HG02852 (cell line): ENCODE measurements around the gene RCVRN.
A peak's percentile ranks its signal among the peaks of the same experiment; 100 is the strongest.

Experiments used
- ATAC-seq: cut with Tn5 transposase; IDR thresholded peaks from one replicate; pipeline ENCODE4 v1.9.1; 2021; ENCODE audit warnings: mild to moderate bottlenecking, moderate library complexity; ENCODE audit not compliant: unreplicated experiment

The RCVRN gene

DNA sequence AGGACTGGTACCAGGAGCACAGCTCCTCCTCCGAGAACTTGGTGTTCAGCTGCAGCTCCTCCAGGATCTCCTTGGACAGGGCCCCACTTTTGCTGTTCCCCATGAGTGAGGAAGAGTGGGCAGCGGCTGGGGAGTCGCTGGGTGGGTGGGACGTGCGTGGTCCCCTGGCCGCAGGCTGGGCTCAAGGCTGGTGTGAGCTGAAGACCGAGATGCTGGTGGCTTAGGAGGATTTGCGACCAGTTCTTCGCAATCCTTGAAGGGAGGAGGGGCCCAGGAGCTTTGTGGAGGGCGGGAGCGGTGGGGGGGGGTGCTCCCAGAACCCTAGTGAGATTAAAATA is at the start of gene RCVRN:
RCVRN (minus strand) TSS at position 194 of the 338 bp plus-strand sequence; CDS start at position 103, 91 bp downstream.
- no peak for ATAC-seq

GRCh38 chr17:9953492-9953891 is 48.4 kb upstream of the RCVRN start:
- ATAC-seq: no peak

DNA sequence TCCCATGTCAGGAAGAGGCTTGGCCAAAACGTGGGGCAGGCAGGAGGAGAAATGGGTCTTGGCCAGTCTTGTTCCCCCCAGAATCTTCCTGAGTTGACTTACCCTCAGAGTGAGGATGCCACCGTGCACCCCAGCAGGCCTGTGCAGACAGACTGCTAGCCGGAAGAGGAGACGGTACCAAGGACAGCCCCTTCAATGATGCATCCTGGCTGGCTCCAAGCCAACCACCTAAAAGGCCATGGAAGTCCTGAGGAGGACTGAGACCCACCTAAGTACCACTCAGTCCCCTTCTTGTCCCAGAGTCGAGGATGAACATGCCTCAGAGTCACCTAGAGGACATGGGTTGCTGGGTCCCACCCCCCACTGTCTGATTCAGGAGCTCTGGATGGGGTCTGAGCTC is 46.7 kb upstream of the RCVRN start:
- no peak for ATAC-seq

GRCh38 chr17:9948928-9949327 is 43.9 kb upstream of the RCVRN start:
- ATAC-seq: no peak

- no peak for ATAC-seq
Observed at GRCh38 chr17:9944704-9945103, 39.6 kb upstream of the RCVRN start.

DNA sequence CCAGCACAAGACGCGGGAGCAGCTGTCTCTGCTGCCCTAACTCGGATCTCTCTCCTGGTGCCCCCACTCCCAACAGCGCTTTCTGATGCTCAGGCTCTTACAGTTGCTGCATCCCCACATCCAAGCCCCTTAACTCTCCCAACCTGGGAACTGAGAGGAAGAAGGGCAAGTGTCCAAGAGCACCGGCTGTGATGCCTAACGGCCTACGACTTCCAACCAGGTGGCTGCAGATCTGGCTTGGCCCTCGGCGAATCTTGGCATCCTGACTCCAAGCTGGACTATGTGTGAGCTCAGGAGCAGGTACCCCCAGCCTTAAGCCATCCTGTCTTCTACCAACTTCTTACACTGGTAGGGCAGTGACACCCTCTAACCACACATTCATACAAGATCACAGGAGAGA is 38.3 kb upstream of the RCVRN start:
- no peak for ATAC-seq

- ATAC-seq: no peak
Observed at GRCh38 chr17:9942885-9943284, 37.8 kb upstream of the RCVRN start.

DNA sequence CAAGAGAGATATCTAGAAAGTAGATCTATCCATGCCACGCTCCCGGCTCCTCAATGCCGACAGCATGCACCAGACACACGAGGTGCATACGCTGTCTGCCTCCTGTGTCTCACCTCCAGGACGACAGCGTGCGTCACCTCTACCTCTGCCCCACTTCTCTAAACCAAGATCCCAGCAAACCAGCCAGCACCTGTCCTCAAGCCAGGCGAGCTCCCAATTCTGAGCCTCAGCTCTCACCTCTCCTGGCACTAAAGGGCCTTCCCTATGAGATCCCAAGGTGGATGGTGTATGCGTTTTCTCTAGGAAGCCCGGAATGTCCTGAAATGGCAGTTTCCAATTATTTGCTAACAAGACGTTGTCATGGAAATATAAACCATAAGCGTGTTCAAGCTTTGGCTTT is 36.2 kb upstream of the RCVRN start:
- ATAC-seq: no peak

DNA sequence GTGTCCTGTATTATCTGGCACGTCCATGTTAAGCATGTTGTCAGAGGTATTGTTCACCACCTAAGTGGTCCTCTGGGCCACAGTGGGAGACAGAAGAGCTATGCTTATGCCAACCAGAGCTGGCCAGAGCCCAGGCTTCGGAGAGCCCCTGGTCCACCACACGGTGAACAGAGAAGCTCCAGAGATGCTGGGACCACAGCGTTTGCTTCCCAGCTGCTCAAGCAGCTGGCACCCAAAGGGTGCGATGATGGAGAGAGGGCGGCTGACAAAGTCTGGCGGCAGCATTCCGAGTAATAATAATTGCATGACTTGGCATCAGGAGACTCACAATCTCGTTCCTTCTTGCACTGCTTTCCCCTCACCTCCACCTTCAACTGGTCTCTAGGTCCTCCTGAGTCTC is 35.8 kb upstream of the RCVRN start:
- no peak for ATAC-seq

DNA sequence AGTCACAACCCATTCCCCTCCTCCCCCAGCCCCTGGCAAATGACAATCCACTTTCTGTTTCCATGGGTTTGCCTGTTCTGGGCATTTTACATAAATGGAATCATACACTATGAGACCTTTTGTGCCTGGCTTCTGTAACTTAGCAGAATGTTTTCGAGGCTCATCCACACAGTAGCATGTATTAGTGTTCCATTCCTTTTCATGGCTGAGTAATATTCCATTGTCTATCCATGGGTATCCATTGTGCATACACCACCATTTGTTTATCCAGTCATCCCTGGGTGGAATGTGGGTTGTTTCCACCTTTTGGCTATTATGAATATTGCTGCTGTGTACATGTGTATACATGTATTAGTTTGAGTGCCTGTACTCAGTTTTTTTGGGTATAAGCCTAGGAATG is 33.7 kb upstream of the RCVRN start:
- no peak for ATAC-seq

DNA sequence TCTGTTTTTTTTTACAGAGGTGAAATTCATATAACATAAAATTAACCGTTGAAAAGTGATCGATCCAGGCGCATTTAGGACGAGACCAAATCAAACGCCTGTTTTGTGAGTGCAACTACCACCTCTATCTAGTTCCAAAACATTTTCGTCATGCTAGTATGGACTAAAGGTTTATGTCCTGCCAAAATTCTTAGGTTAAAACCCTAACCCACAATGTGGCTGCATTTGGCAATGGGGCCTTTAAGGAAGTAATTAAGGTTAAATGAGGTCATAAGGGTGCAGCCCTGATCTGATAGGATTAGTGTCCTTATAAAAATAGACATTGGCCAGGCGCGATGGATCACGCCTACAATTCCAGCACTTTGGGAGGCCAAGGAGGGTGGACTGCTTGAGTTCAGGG is 32.8 kb upstream of the RCVRN start:
- ATAC-seq: no peak

DNA sequence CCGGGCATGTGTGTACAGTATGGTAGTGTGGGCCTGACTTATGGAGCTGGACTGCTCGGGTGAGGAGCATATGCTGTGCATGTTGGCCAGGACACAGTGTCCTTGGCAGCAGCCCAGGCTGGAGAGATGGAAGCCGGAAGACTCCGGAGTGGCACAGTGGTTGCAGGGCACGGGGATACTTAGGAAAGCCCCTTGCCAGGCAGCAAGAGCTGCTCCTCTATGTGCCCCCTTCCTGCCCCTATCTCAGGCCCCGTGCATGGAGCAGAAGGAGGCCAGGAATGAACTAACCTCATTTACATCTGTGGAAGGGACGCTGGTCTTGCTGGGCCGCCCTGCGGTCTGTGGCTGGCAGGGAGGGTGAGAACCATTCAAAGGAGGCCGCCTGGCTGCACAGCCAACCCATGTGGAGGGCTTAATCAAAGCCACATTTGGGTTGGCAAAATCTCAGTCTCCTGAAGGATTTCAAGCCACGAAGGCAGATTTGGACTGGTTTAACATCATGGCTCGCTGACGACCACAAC is 32.2 kb upstream of the RCVRN start:
- no peak for ATAC-seq

DNA sequence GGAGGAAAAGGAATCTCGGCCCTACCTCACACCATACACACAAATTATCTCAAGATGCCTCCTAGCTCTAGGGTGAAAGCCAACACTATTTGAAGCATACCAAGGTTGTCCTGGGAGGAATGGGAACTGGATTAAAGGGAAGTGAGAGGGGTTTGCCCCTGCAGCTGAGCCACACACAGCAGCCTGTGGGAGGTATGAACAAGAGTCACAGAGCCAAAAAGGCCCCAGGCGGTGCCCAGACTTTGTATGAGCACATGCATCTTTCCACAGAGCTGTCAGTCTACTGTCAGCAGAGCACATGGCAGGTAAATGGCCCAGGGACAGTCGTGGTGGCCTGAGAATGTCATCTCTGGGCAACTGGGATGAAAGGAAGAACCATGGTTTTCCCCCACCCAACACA is 31.0 kb upstream of the RCVRN start:
- ATAC-seq: no peak

DNA sequence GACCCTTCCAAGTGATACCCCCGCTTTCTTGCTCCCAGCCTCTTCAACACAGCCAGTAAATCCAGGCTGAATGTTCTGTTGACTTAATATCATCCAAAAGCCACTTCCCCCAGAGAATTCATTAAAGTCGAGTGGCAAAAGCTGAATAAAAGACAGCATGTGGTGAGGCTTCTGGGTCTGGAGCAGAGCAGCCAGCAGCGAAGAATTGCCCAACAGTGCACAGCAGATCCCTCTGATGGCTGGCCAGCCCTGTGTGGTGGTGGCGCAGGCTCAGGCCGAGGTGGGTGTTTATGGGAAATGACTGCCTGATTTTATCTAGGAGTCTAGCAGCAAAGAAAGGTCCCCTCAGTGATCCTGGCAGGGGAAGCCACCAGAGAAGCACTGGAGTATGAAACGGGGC is 30.3 kb upstream of the RCVRN start:
- ATAC-seq: no peak

- no peak for ATAC-seq
Observed at GRCh38 chr17:9934331-9934730, 29.3 kb upstream of the RCVRN start.

GRCh38 chr17:9932491-9932890 is 27.4 kb upstream of the RCVRN start:
- no peak for ATAC-seq

GRCh38 chr17:9931144-9931741 is 26.2 kb upstream of the RCVRN start:
- no peak for ATAC-seq

DNA sequence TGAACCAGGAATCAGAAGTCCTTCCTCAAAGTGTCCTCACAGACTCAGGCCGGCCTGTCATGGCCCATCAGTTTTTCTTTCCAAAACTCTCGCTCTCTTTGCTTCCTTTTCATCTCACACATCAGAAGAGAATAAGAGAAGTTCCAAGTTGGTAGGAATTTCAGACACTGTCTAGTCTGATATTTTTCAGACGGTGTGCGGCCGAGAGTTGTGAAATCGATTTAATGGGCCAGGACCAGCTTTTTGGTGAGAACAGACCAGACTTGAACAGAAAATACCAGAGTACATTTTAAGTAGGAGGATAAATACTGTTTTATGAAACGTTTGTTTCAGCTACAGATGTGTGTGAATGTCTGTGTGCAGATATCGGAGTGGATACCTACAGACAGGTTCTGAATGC is 24.8 kb upstream of the RCVRN start:
- ATAC-seq: no peak

- no peak for ATAC-seq
Observed at GRCh38 chr17:9928601-9929333, 23.7 kb upstream of the RCVRN start.

GRCh38 chr17:9926150-9926804 is 21.2 kb upstream of the RCVRN start:
- no peak for ATAC-seq

DNA sequence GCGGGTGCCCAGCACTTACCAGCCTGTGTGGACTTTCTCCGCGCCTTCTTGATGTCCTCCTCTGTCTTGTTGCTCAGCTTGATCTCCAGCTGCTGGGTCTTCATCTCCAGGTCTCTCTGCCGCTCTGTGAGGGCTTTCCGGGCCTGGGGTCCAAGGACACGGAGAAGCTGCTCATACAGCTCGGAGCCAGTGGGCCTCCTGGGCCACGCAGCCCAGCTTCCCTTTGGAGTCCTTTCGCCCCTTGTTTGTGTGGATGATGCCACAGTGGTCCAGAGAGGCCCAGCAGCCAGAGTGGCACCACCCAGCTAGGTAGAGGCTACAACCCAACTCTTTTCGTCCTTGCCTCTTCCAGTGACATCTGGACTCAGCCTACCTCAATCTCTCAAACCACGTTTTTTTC is 20.4 kb upstream of the RCVRN start:
- ATAC-seq: no peak

DNA sequence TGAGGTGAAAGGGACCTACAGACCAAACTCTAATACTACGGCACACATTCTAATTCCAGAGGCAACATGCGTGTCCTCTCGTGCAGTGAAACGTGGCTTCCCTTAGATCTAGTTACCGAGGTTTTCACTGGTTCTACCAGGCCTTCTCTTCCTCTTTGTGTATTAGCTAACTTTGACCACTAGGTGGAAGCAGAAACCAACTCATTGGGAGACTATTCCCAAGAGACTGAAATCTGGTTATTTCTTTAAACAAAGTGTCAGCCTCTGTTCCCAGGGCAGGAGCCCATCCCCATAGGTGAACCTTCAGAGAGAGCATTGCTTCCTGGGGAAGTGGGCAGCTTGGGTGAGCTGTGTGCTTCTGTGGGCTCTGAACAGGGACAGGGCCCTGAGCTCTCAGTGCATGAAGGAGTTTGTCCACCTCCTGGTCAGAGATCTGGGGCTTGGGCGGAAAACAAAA is 19.7 kb upstream of the RCVRN start:
- ATAC-seq: peak; percentile 59
